Esophagus muscularis mucosa (tissue), 4 donors: ENCODE measurements around the gene C3orf80. TPM values are rescaled to one million over a fixed set of nuclear protein-coding genes. Genes with fewer than 3 reads are reported as not detected.
A peak's percentile ranks its signal among the peaks of the same experiment; 100 is the strongest.
"Not testable (repeated sequence)": the region's sequence is repeated elsewhere in the genome, so short reads cannot be mapped to it uniquely, and the experiment has no call there.

Source experiments
- DNase-seq: peaks from one replicate; pipeline ENCODE4 v3.0.0-alpha.2; 2017; ENCODE audit errors: extremely low spot score
- H3K27ac ChIP-seq, 4 donors: fragments of 200-600 bp; sonication (generic); replicated peaks in 1 of 4; 1 replicate in 3 of 4; 2 replicates in 1 of 4; pipeline ENCODE4 v1.5.1; 2016 to 2019; ENCODE audit warnings: mild to moderate bottlenecking in 1 of 4
- H3K27me3 ChIP-seq, 4 donors: fragments of 200-600 bp; sonication (generic); one replicate each; pipeline versions ENCODE4 v1.5.1 to v1.6.0; 2016 to 2019
- H3K36me3 ChIP-seq, 4 donors: fragments of 200-600 bp; sonication (generic); one replicate each; pipeline ENCODE4 v1.5.1; 2016 to 2019
- H3K4me1 ChIP-seq, 4 donors: fragments of 200-600 bp; sonication (generic); one replicate each; pipeline ENCODE4 v1.5.1; 2016 to 2019
- H3K4me3 ChIP-seq, 4 donors: fragments of 200-600 bp; sonication (generic); 1 replicate in 2 of 4; 2 replicates in 2 of 4; pipeline ENCODE4 v1.5.1; 2016 to 2019; ENCODE audit warnings: mild to moderate bottlenecking in 4 of 4, moderate library complexity in 1 of 4
- H3K9me3 ChIP-seq, 4 donors: fragments of 200-600 bp; sonication (generic); 1 replicate in 3 of 4; 2 replicates in 1 of 4; pipeline ENCODE4 v1.5.1; 2016 to 2019
- EP300 ChIP-seq: sonication (generic); formaldehyde crosslinking; IDR thresholded peaks from one replicate; pipeline ENCODE4 v1.6.1; 2017; ENCODE audit warnings: antibody characterized with exemption
- POLR2A ChIP-seq: fragments of 450-650 bp; IDR thresholded peaks from one replicate; pipeline ENCODE4 v1.6.1; 2017; ENCODE audit warnings: antibody characterized with exemption, moderate library complexity, mild to moderate bottlenecking, low read depth
- POLR2AphosphoS5 ChIP-seq, 2 donors: sonication (generic); formaldehyde crosslinking; IDR thresholded peaks; one replicate each; pipeline ENCODE4 v1.6.1; 2017; ENCODE audit warnings: antibody characterized with exemption in 2 of 2
- WGBS: methylation state at CpG from one replicate; pipeline ENCODE4 v1.1.5; 2018; 5-methylcytosine and 5-hydroxymethylcytosine counted together
- intact Hi-C: fragments of 100-400 bp; cut with DNase I; formaldehyde crosslinking; loops from one replicate; pipeline ENCODE4 v1.15.1; 2023
- total RNA-seq, 4 donors: library from RNA; depleted of rRNA; stranded (reverse); fragments of >200 nt; gene quantifications; one replicate each; pipeline versions ENCODE4 v1.1.0 to v1.2.1, GENCODE V29; 2016
- TF ChIP-seq, protein P1 (sequence below), 3 experiments: fragments of 200-600 bp in 2 of 3; fragments of 450-650 bp in 1 of 3; sonication (generic) in 2 of 3; IDR thresholded peaks; one replicate each; pipeline ENCODE4 v1.5.1; 2017 to 2019; ENCODE audit warnings: antibody characterized with exemption in 3 of 3, mild to moderate bottlenecking in 2 of 3, moderate library complexity in 1 of 3

Gene C3orf80
- total RNA-seq, 4 donors from 2014 or later = under 0.01 to 0.26 (median 0.17) TPM

DNA sequence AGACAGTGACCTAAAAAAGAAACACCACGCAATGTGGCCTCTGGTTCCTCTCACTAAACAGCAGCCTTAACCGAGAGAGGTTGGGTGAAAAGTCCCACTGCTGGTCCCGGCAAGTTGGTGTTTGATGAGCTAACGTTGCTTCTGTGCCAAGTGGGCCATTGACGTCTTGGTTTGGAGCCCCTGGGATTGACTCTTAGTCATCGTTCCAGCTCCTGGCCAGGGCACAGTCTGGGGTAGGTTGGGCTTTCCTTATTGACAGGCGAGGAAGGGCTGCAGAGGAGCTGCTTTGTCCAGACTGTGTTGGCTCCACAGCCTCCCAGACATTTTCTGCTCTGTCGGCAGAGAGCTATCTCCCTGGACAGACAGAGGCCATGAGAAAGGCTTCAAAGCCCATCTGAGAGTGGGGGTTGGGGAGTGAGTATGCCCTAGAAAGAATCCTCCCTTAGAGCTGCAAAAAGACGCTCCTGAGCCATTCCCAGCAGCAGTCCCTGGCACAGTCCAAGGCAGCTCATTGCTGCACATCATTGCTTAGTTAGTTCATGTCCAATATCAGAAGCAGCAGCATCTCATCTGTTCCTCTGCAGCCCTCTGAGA lies 28.6 kb upstream of the C3orf80 start:
- no peak for TF ChIP-seq POLR2A
- TF ChIP-seq, protein P1, sequence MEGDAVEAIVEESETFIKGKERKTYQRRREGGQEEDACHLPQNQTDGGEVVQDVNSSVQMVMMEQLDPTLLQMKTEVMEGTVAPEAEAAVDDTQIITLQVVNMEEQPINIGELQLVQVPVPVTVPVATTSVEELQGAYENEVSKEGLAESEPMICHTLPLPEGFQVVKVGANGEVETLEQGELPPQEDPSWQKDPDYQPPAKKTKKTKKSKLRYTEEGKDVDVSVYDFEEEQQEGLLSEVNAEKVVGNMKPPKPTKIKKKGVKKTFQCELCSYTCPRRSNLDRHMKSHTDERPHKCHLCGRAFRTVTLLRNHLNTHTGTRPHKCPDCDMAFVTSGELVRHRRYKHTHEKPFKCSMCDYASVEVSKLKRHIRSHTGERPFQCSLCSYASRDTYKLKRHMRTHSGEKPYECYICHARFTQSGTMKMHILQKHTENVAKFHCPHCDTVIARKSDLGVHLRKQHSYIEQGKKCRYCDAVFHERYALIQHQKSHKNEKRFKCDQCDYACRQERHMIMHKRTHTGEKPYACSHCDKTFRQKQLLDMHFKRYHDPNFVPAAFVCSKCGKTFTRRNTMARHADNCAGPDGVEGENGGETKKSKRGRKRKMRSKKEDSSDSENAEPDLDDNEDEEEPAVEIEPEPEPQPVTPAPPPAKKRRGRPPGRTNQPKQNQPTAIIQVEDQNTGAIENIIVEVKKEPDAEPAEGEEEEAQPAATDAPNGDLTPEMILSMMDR (IDR thresholded peaks at IDR 0.05) = no peak
- no peak for TF ChIP-seq EP300
- TF ChIP-seq POLR2AphosphoS5 (IDR thresholded peaks at IDR 0.05) = no peak
- no peaks in the 10 kb centered on the region for H3K27me3 ChIP-seq
- no peaks in the 10 kb centered on the region for H3K36me3 ChIP-seq
- H3K9me3 ChIP-seq = no peaks in the 10 kb centered on the region
- no peak overlapping the region for H3K27ac ChIP-seq
- intact Hi-C loops = no loop called here
- 69% methylated on average over 8 of the region's 9 CpGs for WGBS
- H3K4me1 ChIP-seq = no peaks in the 10 kb centered on the region
- DNase-seq = peak; percentile 57
- H3K4me3 ChIP-seq = no peak overlapping the region

DNA sequence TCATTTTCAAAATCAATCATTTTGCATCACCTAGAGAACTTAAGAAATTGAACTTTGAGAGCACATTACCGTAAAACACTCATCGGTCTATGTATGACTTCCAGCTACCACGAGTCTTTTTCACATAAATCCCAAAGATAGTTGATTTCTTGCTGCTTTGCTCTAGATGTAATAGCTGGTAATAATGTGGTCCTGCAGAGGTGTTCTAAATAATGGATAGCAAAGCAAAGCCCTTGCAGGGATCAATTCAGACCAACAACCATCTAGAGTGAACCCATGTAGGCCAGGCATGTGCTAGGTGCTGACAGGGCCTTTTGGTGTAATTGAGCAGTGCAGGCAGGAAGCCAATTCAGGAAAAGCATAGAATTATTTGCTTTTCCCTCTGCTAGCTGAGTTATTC lies 26.1 kb upstream of the C3orf80 start:
- DNase-seq = no peak
- H3K27ac ChIP-seq = no peak overlapping the region
- H3K9me3 ChIP-seq = no peaks in the 10 kb centered on the region
- intact Hi-C loops = no loop called here
- no peaks in the 10 kb centered on the region for H3K4me1 ChIP-seq
- no peaks in the 10 kb centered on the region for H3K36me3 ChIP-seq
- WGBS = 95% methylated on average over 3 of the region's 3 CpGs
- TF ChIP-seq EP300 = no peak
- no peak for TF ChIP-seq POLR2AphosphoS5 (IDR thresholded peaks at IDR 0.05)
- TF ChIP-seq, protein P1 (IDR thresholded peaks at IDR 0.05) = no peak
- no peak for TF ChIP-seq POLR2A
- H3K27me3 ChIP-seq = no peaks in the 10 kb centered on the region
- H3K4me3 ChIP-seq = no peak overlapping the region

DNA sequence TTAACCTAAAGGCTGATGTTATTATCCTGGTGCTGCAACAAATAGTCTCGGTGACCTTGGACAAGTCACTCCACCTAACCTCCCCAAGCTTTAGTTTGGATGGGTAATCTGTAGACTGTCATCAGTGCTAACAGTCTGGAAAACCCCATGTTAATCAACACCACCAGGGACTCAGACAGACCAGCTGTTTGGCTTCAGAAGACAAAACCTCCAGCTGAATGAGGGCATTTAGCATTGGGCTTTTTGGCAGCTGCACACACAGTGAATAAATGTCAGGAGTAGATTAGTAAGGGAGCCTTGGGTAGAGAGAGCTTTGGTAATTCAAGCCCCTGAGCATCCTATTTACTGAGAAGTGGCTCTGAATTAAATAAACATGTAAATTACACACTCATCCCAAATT lies 24.9 kb upstream of the C3orf80 start:
- Histone ChIP-seq H3K27me3 (no peaks in the 10 kb centered on the region), H3K4me3 (no peak overlapping the region), H3K4me1 (no peaks in the 10 kb centered on the region), H3K36me3 (no peaks in the 10 kb centered on the region), H3K27ac (no peak overlapping the region), H3K9me3 (no peaks in the 10 kb centered on the region)
- peak; percentile 39 for DNase-seq
- 80% methylated on average over 1 of the region's 1 CpG for WGBS
- intact Hi-C loops = no loop called here
- no peak for TF ChIP-seq POLR2AphosphoS5 (IDR thresholded peaks at IDR 0.05)
- TF ChIP-seq POLR2A = no peak
- TF ChIP-seq EP300 = no peak
- TF ChIP-seq, protein P1 (IDR thresholded peaks at IDR 0.05) = no peak

DNA sequence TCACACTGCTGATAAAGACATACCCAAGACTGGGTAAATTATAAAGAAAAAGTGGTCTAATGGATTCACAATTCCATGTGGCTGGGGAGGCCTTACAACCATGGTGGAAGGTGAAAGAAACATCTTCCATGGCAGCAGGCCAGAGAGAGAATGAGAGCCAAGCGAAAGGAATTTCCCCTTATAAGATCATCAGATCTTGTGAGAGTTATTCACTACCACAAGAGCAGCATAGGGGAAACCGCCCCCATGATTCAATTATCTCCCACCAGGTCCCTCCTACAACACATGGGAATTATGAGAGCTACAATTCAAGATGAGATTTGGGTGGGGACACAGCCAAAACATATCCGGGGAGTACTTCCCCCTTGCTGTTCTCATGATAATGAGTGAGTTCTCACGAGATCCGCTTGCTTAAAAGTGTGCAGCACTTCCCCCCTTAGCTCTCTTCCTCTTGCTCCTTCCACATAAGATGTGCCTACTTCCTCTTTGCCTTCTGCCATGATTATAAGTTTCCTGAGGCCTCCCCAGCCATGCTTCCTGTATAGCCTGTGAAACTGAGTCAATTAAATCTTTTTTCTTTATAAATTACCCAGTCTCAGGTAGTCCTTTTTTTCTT lies 20.7 kb upstream of the C3orf80 start:
- 75% methylated on average over 5 of the region's 5 CpGs for WGBS
- H3K9me3 ChIP-seq, H3K4me1 ChIP-seq, intact Hi-C loops, H3K27me3 ChIP-seq, H3K4me3 ChIP-seq, H3K36me3 ChIP-seq, H3K27ac ChIP-seq: not testable (repeated sequence)
- peak; percentile 39 for DNase-seq

DNA sequence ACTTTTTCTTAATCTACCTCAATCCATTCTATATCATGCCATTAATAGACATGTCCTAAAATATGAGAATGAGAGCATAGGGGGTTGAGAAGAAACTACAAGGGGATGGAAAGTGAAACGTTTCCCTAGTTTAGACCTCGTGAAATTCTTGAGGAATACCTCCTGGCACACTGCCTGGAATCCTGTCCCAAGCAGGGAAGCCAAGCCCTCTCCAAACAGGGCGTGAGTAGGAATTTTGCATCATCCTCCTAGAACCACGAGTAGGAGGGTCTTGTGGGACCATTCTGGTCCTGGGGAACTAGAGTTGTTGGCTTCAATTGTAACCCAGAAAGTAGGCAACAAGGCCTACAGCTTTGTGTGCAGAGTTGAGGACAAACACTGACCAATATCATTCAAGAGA lies 19.6 kb upstream of the C3orf80 start:
- H3K27me3 ChIP-seq = no peaks in the 10 kb centered on the region
- no peaks in the 10 kb centered on the region for H3K36me3 ChIP-seq
- 56% methylated on average over 4 of the region's 4 CpGs for whole genome bisulfite sequencing
- no peaks in the 10 kb centered on the region for H3K4me1 ChIP-seq
- H3K9me3 ChIP-seq = no peaks in the 10 kb centered on the region
- TF ChIP-seq POLR2A (no peak), POLR2AphosphoS5 (IDR thresholded peaks at IDR 0.05) (no peak), EP300 (no peak)
- TF ChIP-seq, protein P1 (IDR thresholded peaks at IDR 0.05) = no peak
- intact Hi-C loops = no loop called here
- no peak overlapping the region for H3K27ac ChIP-seq
- no peak overlapping the region for H3K4me3 ChIP-seq
- DNase-seq = peak; percentile 42
